ENCODE results near the gene DGCR6.
"Not testable (repeated sequence)": the region's sequence is repeated elsewhere in the genome, so short reads cannot be mapped to it uniquely, and the experiment has no call there.

The DGCR6 gene

GRCh38 chr22:18961201-18961600 is 55.1 kb downstream of the DGCR6 start:
- DNase-seq, result not testable (repeated sequence)

Measured in eye (tissue), 1 donor.